ENCODE data around the gene DRAM1.

DRAM1 gene

GRCh38 chr12:101885912-101886561 lies 8.7 kb downstream of the DRAM1 start:
- peak; percentile 5 for TF ChIP-seq CTCF (IDR thresholded peaks at IDR 0.05; ENCODE audit: low read depth, low read length, missing control alignments)
- DNase-seq (ENCODE audit: low read depth): no peak
- H3K4me3 ChIP-seq (ENCODE audit: low read depth, low read length): no peak overlapping the region

DNA sequence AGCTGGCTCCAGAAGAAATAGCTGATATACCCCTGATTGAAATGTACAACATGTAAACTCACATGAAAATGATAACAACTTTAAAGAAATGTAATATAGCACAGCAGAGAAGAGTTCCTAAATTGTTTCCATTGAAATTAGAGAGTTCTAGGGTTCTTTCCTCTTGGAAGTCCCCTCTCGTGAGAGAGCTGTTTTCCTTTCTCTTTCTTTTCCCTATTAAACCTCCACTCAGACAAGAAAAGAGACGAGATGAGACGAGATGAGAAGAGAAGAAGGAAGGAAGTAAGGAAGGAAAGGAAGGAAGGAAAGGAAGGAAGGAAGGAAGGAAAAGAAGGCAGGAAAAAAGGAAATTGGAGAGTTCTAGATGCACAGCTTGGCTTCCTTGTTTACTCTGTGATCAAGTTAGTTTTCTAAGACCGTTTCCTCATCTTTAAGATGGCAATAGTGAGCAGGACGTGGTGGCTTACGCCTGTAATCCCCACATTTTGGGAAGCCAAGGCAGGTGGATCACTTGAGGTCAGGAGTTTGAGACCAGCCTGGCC lies 11.9 kb downstream of the DRAM1 start:
- no peak overlapping the region for H3K4me3 ChIP-seq (ENCODE audit: low read depth, low read length)
- DNase-seq (ENCODE audit: low read depth): no peak
- no peak for TF ChIP-seq CTCF (IDR thresholded peaks at IDR 0.05; ENCODE audit: low read depth, low read length, missing control alignments)

- H3K4me3 ChIP-seq (ENCODE audit: low read depth, low read length): no peak overlapping the region
- DNase-seq (ENCODE audit: low read depth): peak; percentile 64
- no peak for TF ChIP-seq CTCF (IDR thresholded peaks at IDR 0.05; ENCODE audit: low read depth, low read length, missing control alignments)
Observed at GRCh38 chr12:101891462-101891971, 14.1 kb downstream of the DRAM1 start.

GRCh38 chr12:101892794-101893193 lies 15.4 kb downstream of the DRAM1 start:
- no peak overlapping the region for H3K4me3 ChIP-seq (ENCODE audit: low read depth, low read length)
- TF ChIP-seq CTCF (IDR thresholded peaks at IDR 0.05; ENCODE audit: low read depth, low read length, missing control alignments): no peak
- DNase-seq (ENCODE audit: low read depth): no peak

GRCh38 chr12:101901777-101902176 lies 24.4 kb downstream of the DRAM1 start:
- no peak for DNase-seq (ENCODE audit: low read depth)
- no peak overlapping the region for H3K4me3 ChIP-seq (ENCODE audit: low read depth, low read length)
- no peak for TF ChIP-seq CTCF (IDR thresholded peaks at IDR 0.05; ENCODE audit: low read depth, low read length, missing control alignments)

GRCh38 chr12:101902641-101903040 lies 25.3 kb downstream of the DRAM1 start:
- TF ChIP-seq CTCF (IDR thresholded peaks at IDR 0.05; ENCODE audit: low read depth, low read length, missing control alignments): no peak
- DNase-seq (ENCODE audit: low read depth): no peak
- no peak overlapping the region for H3K4me3 ChIP-seq (ENCODE audit: low read depth, low read length)

GRCh38 chr12:101906226-101906625 lies 28.8 kb downstream of the DRAM1 start:
- no peak overlapping the region for H3K4me3 ChIP-seq (ENCODE audit: low read depth, low read length)
- no peak for TF ChIP-seq CTCF (IDR thresholded peaks at IDR 0.05; ENCODE audit: low read depth, low read length, missing control alignments)
- no peak for DNase-seq (ENCODE audit: low read depth)
